Measurements from ENCODE around the gene CBX3. TPM values are rescaled to one million over a fixed set of nuclear protein-coding genes. Genes with fewer than 3 reads are reported as not detected.
"Not testable (repeated sequence)": the region's sequence is repeated elsewhere in the genome, so short reads cannot be mapped to it uniquely, and the experiment has no call there.

CBX3 gene
- total RNA-seq, 3 donors from 2014 or later (not counting 1 experiment from before 2014, with no cell fraction given) = 103 to 126 (median 109) TPM

GRCh38 chr7:26176696-26177095, 24.8 kb upstream of the CBX3 start:
- ATAC-seq; H3K36me3 ChIP-seq (ENCODE audit: control insufficient read depth, insufficient read depth, low read length); H3K4me3 ChIP-seq (ENCODE audit: low read length); H3K27me3 ChIP-seq (ENCODE audit: control insufficient read depth, insufficient read depth, low read length); H3K36me3 Mint-ChIP-seq; H3K4me3 Mint-ChIP-seq; H3K27ac ChIP-seq (ENCODE audit: low read length); H3K27me3 Mint-ChIP-seq (ENCODE audit: low read depth in 2 of 2); H3K27ac Mint-ChIP-seq; H3K9me3 ChIP-seq (ENCODE audit: control insufficient read depth, insufficient read depth, low read length); H3K9me3 Mint-ChIP-seq; intact Hi-C loops (cut with micrococcal nuclease); DNase-seq: not testable (repeated sequence)
- peaks cover 18% of the 10 kb centered on the region for H3K4me1 ChIP-seq (ENCODE audit: control insufficient read depth, insufficient read depth, low read length)
- H3K4me1 Mint-ChIP-seq = peaks cover 21 to 33% of the 10 kb centered on the region in 2 donors
- 96% methylated on average over 14 of the region's 26 CpGs for WGBS (ENCODE audit: insufficient coverage)

- DNase-seq; H3K27me3 ChIP-seq (ENCODE audit: control insufficient read depth, insufficient read depth, low read length); H3K4me3 ChIP-seq (ENCODE audit: low read length); H3K27ac ChIP-seq (ENCODE audit: low read length); H3K36me3 Mint-ChIP-seq; H3K4me3 Mint-ChIP-seq; H3K9me3 ChIP-seq (ENCODE audit: control insufficient read depth, insufficient read depth, low read length); ATAC-seq; intact Hi-C loops (cut with micrococcal nuclease); H3K27ac Mint-ChIP-seq; H3K36me3 ChIP-seq (ENCODE audit: control insufficient read depth, insufficient read depth, low read length); H3K9me3 Mint-ChIP-seq; H3K27me3 Mint-ChIP-seq (ENCODE audit: low read depth in 2 of 2): not testable (repeated sequence)
- peaks cover 20% of the 10 kb centered on the region for H3K4me1 ChIP-seq (ENCODE audit: control insufficient read depth, insufficient read depth, low read length)
- peaks cover 27 to 38% of the 10 kb centered on the region in 2 donors for H3K4me1 Mint-ChIP-seq
- WGBS (ENCODE audit: insufficient coverage) = 98% methylated on average over 18 of the region's 20 CpGs
Measured at GRCh38 chr7:26177269-26177668, 24.3 kb upstream of the CBX3 start.

- TF ChIP-seq CTCF (IDR thresholded peaks at IDR 0.05) = no peak
- no peak for ATAC-seq
- no peaks in the 10 kb centered on the region for H3K27me3 Mint-ChIP-seq (ENCODE audit: low read depth in 2 of 2)
- no peaks in the 10 kb centered on the region for H3K27me3 ChIP-seq (ENCODE audit: control insufficient read depth, insufficient read depth, low read length)
- peaks cover 28 to 38% of the 10 kb centered on the region in 2 donors for H3K4me1 Mint-ChIP-seq
- no peaks in the 10 kb centered on the region for H3K36me3 ChIP-seq (ENCODE audit: control insufficient read depth, insufficient read depth, low read length)
- no peaks in the 10 kb centered on the region for H3K9me3 Mint-ChIP-seq
- H3K9me3 ChIP-seq (ENCODE audit: control insufficient read depth, insufficient read depth, low read length) = no peaks in the 10 kb centered on the region
- H3K4me3 Mint-ChIP-seq = no peak overlapping the region
- no peak overlapping the region for H3K27ac ChIP-seq (ENCODE audit: low read length)
- no peak overlapping the region for H3K4me3 ChIP-seq (ENCODE audit: low read length)
- DNase-seq = no peak
- peaks cover 26% of the 10 kb centered on the region for H3K4me1 ChIP-seq (ENCODE audit: control insufficient read depth, insufficient read depth, low read length)
- intact Hi-C loops (cut with micrococcal nuclease) = no loop called here
- 87% methylated on average over 7 of the region's 7 CpGs for WGBS (ENCODE audit: insufficient coverage)
- peak overlapping the region; percentile 23 to 42 for H3K27ac Mint-ChIP-seq
- H3K36me3 Mint-ChIP-seq = no peaks in the 10 kb centered on the region
Measured at GRCh38 chr7:26178272-26178960, 23.1 kb upstream of the CBX3 start.

- Mint-ChIP-seq H3K27ac (peak overlapping the region; percentile 23 to 69), H3K27me3 (ENCODE audit: low read depth in 2 of 2) (no peaks in the 10 kb centered on the region), H3K36me3 (no peaks in the 10 kb centered on the region), H3K9me3 (no peaks in the 10 kb centered on the region), H3K4me3 (no peak overlapping the region), H3K4me1 (peaks cover 38 to 48% of the 10 kb centered on the region in 2 donors)
- no peak overlapping the region for H3K27ac ChIP-seq (ENCODE audit: low read length)
- intact Hi-C loops (cut with micrococcal nuclease) = no loop called here
- H3K4me1 ChIP-seq (ENCODE audit: control insufficient read depth, insufficient read depth, low read length) = peaks cover 26% of the 10 kb centered on the region
- 93% methylated on average over 5 of the region's 5 CpGs for WGBS (ENCODE audit: insufficient coverage)
- DNase-seq (no peak), ATAC-seq (no peak)
- no peak overlapping the region for H3K4me3 ChIP-seq (ENCODE audit: low read length)
- H3K36me3 ChIP-seq (ENCODE audit: control insufficient read depth, insufficient read depth, low read length) = no peaks in the 10 kb centered on the region
- no peak for TF ChIP-seq CTCF (IDR thresholded peaks at IDR 0.05)
- H3K27me3 ChIP-seq (ENCODE audit: control insufficient read depth, insufficient read depth, low read length) = no peaks in the 10 kb centered on the region
- no peaks in the 10 kb centered on the region for H3K9me3 ChIP-seq (ENCODE audit: control insufficient read depth, insufficient read depth, low read length)
Measured at GRCh38 chr7:26179422-26179821, 22.1 kb upstream of the CBX3 start.

Measured in natural killer cell (primary cell).